ENCODE results near the gene MYL12A.

DNA sequence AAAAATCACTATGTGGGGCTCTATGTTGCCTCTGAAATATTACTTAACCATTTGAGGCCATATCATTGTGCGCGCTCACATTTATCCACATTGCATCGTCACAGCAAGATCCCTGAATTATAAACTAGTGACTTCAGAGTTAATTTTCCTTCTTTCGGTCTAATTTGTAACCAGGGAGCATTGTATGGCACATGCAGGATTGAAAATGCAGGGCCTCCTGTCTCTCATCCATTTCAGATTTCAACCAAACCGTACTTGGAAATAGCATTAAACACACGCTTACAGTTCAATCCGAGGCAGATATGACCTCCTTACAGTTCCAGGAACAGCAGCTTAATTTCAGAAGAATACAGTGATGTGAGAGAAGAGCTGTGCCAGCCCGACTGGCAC is 28.4 kb upstream of the MYL12A start:
- TF ChIP-seq, protein P1, sequence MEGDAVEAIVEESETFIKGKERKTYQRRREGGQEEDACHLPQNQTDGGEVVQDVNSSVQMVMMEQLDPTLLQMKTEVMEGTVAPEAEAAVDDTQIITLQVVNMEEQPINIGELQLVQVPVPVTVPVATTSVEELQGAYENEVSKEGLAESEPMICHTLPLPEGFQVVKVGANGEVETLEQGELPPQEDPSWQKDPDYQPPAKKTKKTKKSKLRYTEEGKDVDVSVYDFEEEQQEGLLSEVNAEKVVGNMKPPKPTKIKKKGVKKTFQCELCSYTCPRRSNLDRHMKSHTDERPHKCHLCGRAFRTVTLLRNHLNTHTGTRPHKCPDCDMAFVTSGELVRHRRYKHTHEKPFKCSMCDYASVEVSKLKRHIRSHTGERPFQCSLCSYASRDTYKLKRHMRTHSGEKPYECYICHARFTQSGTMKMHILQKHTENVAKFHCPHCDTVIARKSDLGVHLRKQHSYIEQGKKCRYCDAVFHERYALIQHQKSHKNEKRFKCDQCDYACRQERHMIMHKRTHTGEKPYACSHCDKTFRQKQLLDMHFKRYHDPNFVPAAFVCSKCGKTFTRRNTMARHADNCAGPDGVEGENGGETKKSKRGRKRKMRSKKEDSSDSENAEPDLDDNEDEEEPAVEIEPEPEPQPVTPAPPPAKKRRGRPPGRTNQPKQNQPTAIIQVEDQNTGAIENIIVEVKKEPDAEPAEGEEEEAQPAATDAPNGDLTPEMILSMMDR (IDR thresholded peaks at IDR 0.05; ENCODE audit: low read length), result no peak
- TF ChIP-seq EZH2 (IDR thresholded peaks at IDR 0.05; ENCODE audit: borderline replicate concordance, low read length), result no peak

Data from OCI-LY1 (cell line).